Esophagus muscularis mucosa (tissue), 4 donors: ENCODE data around the gene EVC.

Experiments used
- EP300 ChIP-seq: sonication (generic); formaldehyde crosslinking; IDR thresholded peaks from one replicate; pipeline ENCODE4 v1.6.1; 2017; ENCODE audit warnings: antibody characterized with exemption
- POLR2A ChIP-seq: fragments of 450-650 bp; IDR thresholded peaks from one replicate; pipeline ENCODE4 v1.6.1; 2017; ENCODE audit warnings: antibody characterized with exemption, moderate library complexity, mild to moderate bottlenecking, low read depth
- POLR2AphosphoS5 ChIP-seq, 2 donors: sonication (generic); formaldehyde crosslinking; IDR thresholded peaks; one replicate each; pipeline ENCODE4 v1.6.1; 2017; ENCODE audit warnings: antibody characterized with exemption in 2 of 2
- TF ChIP-seq, protein P1 (sequence below), 3 experiments: fragments of 200-600 bp in 2 of 3; fragments of 450-650 bp in 1 of 3; sonication (generic) in 2 of 3; IDR thresholded peaks; one replicate each; pipeline ENCODE4 v1.5.1; 2017 to 2019; ENCODE audit warnings: antibody characterized with exemption in 3 of 3, mild to moderate bottlenecking in 2 of 3, moderate library complexity in 1 of 3

DNA sequence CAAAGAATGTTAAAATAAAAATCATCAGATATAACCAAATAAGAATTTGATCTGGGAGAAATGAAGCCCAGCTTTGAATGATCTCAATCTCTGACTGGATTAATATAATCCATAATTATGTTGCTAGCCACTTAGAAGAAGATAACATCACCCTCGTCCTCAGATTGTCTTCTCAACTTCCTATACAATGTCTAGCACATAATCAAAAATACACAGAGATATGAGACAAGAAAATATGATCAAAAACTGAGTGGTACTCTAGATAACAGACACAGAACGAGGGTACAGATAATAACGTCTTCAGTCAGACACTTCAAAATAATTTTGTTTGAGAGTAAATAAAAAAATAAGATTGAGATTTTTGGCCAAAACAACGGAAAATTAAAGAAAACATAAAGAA lies 49.8 kb upstream of the EVC start:
- TF ChIP-seq, protein P1, sequence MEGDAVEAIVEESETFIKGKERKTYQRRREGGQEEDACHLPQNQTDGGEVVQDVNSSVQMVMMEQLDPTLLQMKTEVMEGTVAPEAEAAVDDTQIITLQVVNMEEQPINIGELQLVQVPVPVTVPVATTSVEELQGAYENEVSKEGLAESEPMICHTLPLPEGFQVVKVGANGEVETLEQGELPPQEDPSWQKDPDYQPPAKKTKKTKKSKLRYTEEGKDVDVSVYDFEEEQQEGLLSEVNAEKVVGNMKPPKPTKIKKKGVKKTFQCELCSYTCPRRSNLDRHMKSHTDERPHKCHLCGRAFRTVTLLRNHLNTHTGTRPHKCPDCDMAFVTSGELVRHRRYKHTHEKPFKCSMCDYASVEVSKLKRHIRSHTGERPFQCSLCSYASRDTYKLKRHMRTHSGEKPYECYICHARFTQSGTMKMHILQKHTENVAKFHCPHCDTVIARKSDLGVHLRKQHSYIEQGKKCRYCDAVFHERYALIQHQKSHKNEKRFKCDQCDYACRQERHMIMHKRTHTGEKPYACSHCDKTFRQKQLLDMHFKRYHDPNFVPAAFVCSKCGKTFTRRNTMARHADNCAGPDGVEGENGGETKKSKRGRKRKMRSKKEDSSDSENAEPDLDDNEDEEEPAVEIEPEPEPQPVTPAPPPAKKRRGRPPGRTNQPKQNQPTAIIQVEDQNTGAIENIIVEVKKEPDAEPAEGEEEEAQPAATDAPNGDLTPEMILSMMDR (IDR thresholded peaks at IDR 0.05): no peak
- TF ChIP-seq POLR2A: no peak
- TF ChIP-seq POLR2AphosphoS5 (IDR thresholded peaks at IDR 0.05): no peak
- no peak for TF ChIP-seq EP300
